D721Med (cell line): ENCODE results near the gene HMCN1.

ENCODE experiments used
- DNase-seq: peaks from one replicate; pipeline ENCODE4 v3.0.0; 2011; ENCODE audit warnings: low spot score; ENCODE audit not compliant: insufficient read length
- FAIRE-seq: peaks from 2 replicates; lab custom pipeline; 2011; peaks lifted over from hg19 to GRCh38; lab: Jason Lieb, UNC
- TF ChIP-seq, protein P1 (sequence below): IDR thresholded peaks from 2 replicates; pipeline ENCODE4 v1.5.1; 2012; ENCODE audit warnings: mild to moderate bottlenecking, control low read depth; ENCODE audit not compliant: insufficient read depth; ENCODE audit errors: missing control alignments

HMCN1 gene

DNA sequence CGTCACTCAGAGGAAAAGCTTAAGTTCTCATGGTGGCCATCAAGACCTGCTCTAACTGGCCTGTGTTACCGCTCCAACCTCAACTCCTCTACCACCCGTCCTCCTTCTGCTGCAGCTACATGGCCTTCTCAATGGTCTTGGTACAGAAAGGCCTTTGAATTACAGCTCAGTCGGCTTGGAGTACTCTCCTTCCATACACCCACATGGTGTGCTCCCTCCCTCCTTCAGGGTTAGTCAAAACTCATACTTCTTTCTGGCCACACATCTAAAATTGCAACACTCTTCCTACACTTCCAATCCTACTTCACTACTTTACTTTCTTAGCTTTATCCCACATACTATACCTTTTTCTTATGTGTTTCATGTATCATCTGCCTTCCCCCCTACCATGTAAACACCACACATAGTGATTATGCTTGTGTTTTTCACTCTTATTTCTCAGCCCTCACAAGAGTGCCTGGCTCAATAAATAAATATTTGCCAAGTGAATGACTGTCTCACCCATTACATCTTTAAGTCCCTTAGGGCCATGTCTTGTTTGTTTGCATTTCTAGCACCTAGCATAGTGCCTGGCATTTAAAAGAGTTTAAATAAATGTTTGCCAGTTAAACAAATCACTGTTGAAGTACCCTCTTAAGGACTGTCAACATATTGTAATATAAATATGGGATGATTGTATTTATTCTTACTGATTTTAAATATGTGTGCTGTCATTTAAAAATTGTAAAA is 37.6 kb upstream of the HMCN1 start:
- FAIRE-seq (no peak), DNase-seq (no peak)
- TF ChIP-seq, protein P1, sequence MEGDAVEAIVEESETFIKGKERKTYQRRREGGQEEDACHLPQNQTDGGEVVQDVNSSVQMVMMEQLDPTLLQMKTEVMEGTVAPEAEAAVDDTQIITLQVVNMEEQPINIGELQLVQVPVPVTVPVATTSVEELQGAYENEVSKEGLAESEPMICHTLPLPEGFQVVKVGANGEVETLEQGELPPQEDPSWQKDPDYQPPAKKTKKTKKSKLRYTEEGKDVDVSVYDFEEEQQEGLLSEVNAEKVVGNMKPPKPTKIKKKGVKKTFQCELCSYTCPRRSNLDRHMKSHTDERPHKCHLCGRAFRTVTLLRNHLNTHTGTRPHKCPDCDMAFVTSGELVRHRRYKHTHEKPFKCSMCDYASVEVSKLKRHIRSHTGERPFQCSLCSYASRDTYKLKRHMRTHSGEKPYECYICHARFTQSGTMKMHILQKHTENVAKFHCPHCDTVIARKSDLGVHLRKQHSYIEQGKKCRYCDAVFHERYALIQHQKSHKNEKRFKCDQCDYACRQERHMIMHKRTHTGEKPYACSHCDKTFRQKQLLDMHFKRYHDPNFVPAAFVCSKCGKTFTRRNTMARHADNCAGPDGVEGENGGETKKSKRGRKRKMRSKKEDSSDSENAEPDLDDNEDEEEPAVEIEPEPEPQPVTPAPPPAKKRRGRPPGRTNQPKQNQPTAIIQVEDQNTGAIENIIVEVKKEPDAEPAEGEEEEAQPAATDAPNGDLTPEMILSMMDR: no peak

DNA sequence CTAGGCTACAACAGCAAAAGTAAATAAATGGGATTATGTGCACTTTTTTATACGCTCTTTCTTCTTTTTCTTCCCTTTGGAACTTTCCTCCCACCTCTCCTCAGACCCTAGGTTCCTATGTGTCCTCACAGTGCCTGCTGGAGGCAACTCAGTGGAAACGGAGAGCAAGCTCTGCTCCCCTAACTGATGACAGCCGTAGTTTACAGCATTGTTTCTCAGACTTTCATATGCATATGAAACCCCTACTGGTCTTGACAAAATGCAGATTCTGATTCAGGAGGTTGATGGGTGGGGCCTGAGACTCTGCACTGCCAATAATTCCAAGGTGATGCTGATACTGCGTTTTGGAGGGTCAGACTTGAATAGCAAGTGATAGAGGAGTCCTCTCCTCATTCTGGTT is 34.3 kb upstream of the HMCN1 start:
- DNase-seq (no peak), FAIRE-seq (no peak)
- TF ChIP-seq, protein P1: no peak

DNA sequence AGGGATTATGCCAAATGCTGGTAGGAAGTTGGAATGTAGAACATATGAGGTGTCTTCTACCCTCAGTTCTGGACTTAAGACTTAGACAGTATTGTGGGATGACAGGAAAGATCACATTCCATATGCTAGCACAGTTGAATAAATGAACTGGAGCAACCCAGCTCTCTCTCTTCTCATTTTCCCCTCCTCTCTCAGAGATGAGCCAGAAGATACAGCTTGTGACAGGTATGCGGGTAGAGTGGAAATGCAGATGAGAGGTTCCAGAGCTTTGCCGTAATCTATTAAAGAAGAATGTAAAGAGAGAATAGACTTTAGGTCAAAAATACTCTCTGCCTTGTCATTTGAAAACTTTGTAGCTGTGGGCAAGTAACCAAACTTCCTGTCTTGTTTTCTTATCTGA is 32.5 kb upstream of the HMCN1 start:
- FAIRE-seq (no peak), DNase-seq (no peak)
- TF ChIP-seq, protein P1: no peak

DNA sequence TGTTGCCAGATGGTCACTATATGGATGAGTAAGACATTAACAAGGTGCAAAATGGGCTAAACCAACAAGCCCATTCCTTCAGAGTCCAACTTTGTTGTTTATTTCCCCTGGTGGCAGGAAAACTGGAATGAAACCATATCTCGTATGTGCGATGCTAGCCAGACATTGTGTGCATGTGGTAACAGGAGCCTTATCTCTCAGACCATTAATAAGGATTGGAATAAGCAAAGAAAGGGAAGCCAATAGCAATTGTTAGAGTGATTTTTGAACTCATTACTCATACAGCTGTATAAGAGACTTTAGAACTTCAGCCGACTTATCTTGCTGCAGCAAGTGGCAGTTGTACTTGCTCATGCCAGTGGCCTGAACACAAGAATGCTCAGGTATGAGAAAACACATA is 30.0 kb upstream of the HMCN1 start:
- no peak for DNase-seq
- TF ChIP-seq, protein P1: no peak
- FAIRE-seq: no peak

DNA sequence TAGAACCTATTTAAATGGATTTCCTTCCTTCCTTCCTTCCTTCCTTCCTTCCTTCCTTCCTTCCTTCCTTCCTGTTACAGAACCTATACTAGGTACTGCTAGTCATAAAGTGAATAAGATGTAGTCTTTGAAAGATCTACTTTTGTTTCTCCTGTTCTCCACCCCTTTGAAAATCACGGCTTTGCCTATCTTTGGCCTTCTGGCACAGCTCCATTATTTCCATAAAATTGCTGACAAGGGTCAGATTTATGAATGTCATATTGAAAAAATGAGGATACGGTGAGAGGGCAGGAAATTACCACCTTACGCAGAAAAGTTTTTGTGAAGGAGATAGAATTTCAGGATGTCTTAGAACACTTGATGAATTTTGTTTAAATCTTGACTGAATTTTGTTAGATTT is 18.1 kb upstream of the HMCN1 start:
- FAIRE-seq: peak; percentile 32

DNA sequence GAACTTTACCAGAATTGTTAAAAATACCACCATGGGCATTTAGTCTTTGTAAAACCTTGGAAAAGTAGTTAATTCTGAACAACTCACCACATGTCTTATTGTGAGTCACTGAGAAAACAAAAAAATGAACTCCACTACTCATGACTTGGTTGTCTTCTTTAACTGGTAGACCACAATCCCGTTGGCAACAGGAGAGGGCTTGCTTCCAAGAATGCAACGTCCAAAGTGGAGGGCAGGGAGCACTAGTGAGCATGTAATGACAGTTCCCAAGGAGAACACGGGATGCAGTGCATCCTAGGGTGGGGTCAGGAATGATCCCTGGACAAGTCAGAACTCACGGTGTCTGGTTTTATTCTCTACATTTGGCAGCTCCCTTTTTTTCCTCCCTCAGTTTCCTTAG is 15.2 kb upstream of the HMCN1 start:
- TF ChIP-seq, protein P1: no peak
- DNase-seq (no peak), FAIRE-seq (no peak)

More for the DNA sequence above, 18.1 kb upstream of the HMCN1 start:
- TF ChIP-seq, protein P1: no peak
- DNase-seq: no peak

DNA sequence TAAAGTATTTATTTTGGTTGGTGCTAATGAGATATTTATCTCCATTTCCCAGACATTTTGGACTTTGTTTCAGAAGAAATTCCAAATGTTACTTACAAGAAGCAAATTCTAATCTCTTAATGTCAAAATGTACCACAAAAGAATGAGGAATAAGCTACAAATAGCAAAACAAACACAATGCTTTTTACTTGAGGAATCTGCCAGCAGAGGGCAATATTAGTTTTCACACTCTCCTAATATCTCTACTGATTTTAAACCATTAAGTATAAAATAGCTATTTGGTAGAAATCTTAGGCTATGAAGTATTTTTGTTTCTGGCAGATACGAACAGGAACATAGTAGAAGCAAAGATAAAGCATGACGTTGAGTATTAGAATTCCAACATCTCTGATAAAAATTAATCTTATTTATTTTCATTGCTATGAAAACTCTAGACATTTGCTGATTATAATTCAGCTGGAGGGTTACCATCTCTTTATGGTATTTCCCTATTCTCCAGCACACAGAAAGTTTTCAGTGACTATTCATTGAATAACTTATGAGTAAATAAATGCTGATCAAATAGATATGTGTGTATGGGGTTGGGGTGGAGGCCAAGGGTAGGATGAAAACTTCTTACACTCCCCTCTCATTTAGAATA is 13.4 kb upstream of the HMCN1 start:
- no peak for DNase-seq
- TF ChIP-seq, protein P1: peak; percentile 74
- FAIRE-seq: peak; percentile 91
